Raji (cell line): Measurements from ENCODE around the gene STXBP2.
A peak's percentile ranks its signal among the peaks of the same experiment; 100 is the strongest.

Experiments
- POLR2A ChIP-seq: IDR thresholded peaks from 2 replicates; pipeline ENCODE4 v1.6.1; 2011; ENCODE audit warnings: low read depth, low read length, control low read depth; ENCODE audit not compliant: insufficient read depth

STXBP2 gene

GRCh38 chr19:7678971-7679751 lies 42.3 kb downstream of the STXBP2 start:
- no peak for TF ChIP-seq POLR2A

DNA sequence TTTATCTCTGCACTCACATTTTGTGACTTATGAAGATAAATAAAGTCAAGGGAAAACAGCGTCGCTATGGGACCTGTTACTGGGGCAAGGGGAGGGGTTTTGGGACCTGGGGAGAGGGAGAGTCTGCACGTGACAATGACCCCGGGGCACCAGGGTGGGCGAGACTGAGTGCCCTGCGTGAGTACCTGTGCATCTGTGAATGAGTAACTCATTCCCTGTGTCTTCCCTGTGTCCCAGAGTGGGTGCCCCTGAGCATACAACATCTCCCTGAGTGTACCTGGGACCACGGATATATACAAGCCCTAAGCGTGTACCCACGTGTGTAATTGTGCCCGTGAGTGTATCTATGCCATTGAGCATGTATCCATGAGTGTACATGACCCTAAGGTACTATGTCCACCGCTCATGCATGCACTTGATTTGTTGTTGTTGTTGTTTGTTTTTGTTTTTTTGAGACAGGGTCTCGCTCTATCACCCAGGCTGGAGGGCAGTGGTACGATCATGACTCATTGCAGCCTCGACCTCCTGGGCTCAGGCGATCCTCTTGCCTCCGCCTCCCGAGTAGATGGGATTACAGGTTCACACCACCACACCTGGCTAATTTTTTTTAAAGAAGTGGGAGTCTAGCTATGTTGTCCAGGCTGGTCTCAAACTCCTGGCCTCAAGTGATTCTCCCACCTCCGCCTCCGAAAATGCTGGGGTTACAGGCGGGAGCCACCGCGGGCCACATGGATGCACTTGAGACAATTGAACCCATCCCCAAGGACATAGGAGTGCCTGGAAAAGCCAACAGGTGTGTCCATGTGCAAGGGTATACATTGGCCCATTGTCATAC lies 43.1 kb downstream of the STXBP2 start:
- TF ChIP-seq POLR2A: no peak

DNA sequence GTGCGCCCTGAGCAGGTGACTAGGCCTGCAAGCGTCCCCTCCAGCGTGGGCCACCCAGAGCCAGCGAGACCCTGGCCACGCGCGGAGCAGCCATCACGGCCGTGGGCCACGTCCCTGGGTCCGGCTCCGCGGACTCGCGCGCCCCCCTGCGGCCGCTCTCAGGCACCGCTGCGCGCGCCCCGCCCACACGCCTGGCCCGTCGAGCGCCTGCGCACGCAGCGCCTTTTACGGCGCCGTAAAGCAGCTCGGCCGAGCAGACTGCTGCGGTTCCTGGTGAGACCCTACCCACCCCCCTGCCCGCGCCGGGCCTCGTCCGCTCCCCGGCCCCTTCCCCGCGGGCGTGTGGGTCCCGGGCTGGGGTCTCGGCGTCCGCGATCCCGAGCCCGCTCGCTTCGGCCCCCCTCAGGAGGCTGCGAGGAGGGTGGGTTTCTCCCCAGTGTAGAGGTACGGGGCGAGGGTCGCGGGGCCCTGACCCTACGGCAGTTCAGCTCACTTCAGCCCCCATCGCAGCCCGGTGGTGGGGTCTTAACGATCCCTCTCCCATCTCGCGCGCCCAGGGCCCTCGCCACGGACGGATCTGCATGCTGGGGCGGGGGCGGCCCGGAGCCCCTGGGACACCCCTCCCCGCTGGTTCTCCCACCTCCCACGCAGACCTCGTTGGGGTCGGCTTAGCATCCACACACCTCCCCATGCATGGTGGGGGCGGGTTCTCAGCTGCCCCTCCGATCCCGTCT lies 43.9 kb downstream of the STXBP2 start, which contains the start of gene TRAPPC5:
TRAPPC5 (plus strand) TSS at position 228 of the 734 bp plus-strand sequence. CDS start 1,421 bp downstream, outside the sequence.
- peak; percentile 82 for TF ChIP-seq POLR2A

DNA sequence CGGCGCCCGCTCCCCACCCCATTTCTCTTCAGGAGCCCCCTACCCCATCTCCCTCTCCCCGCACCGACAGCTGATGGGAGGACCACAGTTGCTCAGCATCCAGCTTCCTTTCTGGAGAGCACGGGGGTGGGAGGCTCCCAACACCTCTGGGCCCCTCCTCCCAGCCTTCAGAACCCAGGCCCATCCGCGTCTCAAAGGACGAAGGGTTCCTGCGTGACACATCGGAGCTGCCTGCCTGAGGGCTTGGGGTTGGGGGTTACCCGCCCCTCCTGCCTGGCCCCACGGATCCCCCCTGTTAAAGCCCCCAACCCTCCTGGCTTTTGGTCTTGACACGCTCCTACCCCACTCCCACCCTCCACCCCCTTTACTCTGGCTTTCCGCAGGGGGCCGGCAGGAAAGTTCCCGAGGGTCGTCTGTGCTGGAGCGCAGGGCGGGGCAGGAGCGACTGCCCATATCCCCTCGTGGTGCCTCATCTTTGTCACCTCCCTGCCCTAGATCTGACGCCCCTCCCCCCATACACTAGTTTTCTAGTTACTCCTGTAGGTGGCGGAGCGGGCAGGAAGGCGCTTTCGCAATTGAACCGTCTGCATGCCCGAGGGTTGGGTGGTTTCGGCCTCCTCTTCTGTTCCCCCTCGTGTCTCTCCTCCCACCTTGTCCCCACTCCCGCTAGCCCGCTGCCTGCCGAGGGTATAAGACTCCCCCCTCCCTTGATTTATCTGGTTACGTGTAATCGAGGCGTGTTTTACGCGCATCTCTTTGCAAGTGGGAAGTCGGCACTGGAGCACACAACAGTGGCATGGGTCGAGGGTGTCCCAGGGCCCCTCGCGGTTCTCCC lies 44.6 kb downstream of the STXBP2 start:
- no peak for TF ChIP-seq POLR2A

DNA sequence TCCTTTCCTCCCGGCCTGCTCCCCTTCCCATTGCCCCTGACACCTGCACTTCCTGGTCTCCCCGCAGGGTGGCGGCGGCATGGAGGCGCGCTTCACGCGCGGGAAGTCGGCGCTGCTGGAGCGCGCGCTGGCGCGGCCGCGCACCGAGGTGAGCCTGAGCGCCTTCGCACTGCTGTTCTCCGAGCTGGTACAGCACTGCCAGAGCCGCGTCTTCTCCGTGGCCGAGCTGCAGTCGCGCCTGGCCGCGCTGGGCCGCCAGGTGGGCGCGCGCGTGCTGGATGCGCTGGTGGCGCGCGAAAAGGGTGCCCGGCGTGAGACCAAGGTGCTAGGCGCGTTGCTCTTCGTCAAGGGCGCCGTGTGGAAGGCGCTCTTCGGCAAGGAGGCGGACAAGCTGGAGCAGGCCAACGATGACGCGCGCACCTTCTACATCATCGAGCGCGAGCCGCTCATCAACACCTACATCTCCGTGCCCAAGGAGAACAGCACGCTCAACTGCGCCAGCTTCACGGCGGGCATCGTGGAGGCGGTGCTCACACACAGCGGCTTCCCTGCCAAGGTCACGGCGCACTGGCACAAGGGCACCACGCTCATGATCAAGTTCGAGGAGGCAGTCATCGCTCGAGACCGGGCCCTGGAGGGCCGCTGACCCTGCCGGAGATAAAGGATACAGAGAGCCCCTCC lies 45.4 kb downstream of the STXBP2 start:
- TF ChIP-seq POLR2A: no peak

GRCh38 chr19:7685546-7686445 lies 48.9 kb downstream of the STXBP2 start:
- TF ChIP-seq POLR2A: no peak

DNA sequence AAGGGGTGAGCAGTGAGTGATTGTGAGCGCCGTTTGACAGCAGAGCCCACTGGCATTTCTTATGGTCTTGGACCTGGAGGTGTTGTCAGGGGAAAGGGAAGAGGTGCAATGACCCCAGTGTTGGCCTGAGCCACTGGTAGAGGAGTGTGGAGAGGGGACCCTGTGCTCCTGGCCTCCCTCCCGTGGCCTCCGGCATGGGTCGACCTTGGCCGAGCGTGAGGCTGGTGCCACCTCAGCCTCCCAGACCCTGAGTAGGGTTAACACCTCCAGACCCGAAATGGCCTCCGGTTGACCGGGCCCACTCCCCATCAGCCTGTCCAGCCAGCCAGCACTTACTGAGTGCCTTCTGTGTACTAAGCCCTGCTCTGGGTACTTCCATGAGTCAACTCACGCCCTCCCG lies 50.3 kb downstream of the STXBP2 start:
- peak; percentile 15; the same call in 1 of the 2 replicates for TF ChIP-seq POLR2A

- TF ChIP-seq POLR2A: no peak
These were observed 52.3 kb downstream of the STXBP2 start for GRCh38 chr19:7689165-7689564.

- TF ChIP-seq POLR2A: no peak
These were observed 53.9 kb downstream of the STXBP2 start for GRCh38 chr19:7690779-7691258.

- TF ChIP-seq POLR2A: no peak
These were observed 54.6 kb downstream of the STXBP2 start for GRCh38 chr19:7691497-7691896.

- no peak for TF ChIP-seq POLR2A
These were observed 55.6 kb downstream of the STXBP2 start for GRCh38 chr19:7692417-7693088.

DNA sequence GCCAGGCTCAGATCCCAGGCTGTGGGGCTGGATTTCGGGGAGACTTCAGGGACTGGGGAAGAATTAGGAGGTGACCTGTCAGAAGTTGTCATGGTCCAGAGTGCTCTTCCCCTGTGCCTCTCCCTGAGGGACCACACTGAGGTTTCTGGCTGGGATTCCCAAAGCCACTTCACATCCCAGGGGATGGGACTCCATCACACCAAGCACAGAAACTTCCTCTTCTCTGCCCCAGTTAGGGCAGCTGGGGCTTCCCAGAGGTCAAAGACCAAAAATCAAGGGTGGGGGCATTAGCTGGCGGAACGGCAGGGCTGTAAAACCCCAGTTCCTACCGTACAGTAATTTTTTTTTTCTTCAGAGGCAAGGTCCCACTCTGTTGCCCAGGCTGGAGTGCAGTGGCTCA lies 57.6 kb downstream of the STXBP2 start:
- TF ChIP-seq POLR2A: no peak
